ENCODE results near the gene MORF4L1. TPM values are rescaled to one million over a fixed set of nuclear protein-coding genes. Genes with fewer than 3 reads are reported as not detected.
"Not testable (repeated sequence)": the region's sequence is repeated elsewhere in the genome, so short reads cannot be mapped to it uniquely, and the experiment has no call there.

The MORF4L1 gene
- total RNA-seq, 1 experiment from 2014 or later: 142 TPM

DNA sequence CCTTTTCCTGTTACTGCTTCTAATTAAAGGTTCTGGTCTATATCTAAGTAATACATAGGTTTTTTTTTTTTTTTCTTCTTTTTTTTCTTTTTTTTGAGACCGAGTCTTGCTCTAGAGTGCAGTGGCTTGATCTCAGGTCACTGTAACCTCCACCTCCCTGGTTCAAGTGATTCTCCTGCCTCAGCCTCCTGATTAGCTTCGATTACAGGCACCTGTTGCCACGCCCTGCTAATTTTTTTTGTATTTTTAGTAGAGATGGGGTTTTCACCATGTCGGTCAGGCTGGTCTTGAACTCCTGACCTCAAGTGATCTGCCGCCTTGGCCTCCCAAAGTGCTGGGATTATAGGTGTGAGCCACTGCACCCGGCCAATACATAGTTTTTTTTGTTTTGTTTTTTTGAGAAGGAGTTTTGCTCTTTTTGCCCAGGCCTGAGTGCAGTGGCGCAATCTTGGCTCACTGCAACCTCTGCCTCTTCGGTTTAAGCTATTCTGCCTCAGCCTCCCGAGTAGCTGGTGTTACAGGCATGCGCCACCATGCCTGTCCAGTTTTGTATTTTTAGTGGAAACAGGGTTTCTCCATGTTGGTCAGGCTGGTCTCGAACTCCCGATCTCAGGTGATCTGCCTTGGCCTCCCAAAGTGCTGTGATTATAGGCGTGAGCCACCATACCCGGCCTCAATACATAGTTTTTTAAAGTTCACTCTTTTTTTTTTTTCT is 28.3 kb downstream of the MORF4L1 start:
- not testable (repeated sequence) for DNase-seq (ENCODE audit: low spot score)

GRCh38 chr15:78902281-78903032 is 29.8 kb downstream of the MORF4L1 start:
- DNase-seq (ENCODE audit: low spot score): not testable (repeated sequence)

DNA sequence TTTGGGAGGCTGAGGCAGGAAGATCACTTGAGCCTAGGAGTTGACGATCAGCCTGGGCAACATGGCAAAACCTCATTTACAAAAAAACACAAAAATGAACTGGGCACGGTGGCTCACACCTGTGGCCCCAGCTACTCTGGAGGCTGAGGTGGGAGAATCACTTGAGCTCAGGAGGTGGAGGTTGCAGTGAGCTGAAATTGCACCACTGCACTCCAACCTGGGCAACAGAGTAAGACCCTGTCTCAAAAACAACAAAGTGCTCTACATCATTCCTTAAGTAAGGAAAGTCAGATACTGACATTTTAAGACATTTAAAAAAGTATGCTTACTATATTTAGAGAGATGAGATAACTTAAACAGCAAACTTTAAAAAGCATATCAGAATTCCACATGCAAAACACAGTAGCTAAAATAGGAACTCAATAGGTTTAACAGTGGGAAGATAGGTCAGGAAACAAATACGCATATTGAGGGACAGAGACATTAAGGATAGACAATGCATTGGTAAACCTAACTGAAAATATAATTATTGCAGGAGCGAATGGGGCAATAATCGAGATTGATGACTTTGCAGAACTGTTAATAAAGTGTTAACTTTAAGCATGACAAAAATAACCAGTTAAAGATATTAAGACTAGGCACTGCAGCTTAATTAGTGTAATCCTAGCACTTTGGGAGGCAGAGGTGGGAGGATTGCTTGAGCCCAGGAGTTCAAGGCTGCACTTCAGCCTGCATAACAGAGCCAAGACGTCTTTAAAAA is 32.1 kb downstream of the MORF4L1 start:
- DNase-seq (ENCODE audit: low spot score): no peak

GRCh38 chr15:78906316-78906620 is 33.6 kb downstream of the MORF4L1 start:
- DNase-seq (ENCODE audit: low spot score): no peak

GRCh38 chr15:78907577-78907976 is 34.9 kb downstream of the MORF4L1 start:
- DNase-seq (ENCODE audit: low spot score): no peak

DNA sequence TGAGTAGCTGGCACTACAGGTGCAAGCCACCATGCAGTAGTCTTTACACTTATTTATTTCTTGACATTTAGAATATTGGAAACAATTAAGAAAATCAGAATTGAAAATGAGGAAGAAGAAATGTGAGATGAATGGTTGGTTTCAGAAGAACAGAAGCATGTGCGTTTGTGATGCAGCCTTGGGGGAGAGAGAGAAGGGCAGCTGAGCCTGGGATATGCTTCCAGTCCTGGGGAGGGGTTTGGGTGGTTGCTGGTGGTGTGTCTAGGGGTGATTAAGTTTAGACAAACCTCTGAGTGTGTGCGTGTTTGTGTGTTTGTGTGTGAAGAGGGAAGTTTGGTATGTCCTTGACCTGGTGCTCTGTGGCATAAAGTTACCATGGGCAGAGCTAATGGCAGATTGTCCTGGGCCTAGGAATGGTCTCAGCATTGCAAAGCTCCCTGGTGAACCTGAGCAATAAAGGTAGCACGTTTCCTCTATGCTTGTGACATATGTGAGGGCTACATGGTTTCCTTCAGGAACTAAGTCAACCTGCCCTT is 36.5 kb downstream of the MORF4L1 start:
- no peak for DNase-seq (ENCODE audit: low spot score)

DNA sequence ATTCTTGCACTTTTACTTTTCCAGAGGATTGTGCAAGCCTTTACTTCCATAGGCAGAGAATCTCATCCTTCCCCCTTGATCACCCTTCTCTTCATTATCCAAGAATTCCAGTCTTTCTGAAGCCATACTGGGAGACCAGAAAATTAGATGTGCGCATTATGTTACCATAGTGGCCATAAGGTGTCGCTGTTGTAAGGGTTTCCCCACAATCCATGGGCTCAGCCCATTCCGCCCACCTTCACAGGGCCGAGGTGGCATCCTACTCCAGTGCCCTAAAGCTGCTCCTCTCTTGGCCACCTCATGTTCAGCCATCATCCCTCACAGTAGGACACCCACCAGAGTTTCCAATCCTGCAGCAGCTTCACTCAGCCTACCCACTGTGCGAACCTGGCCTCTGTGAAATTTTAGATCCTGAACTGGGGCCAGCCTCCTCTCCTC is 37.1 kb downstream of the MORF4L1 start:
- peak; percentile 77 for DNase-seq (ENCODE audit: low spot score)

- no peak for DNase-seq (ENCODE audit: low spot score)
Observed at GRCh38 chr15:78910271-78910670, 37.6 kb downstream of the MORF4L1 start.

DNA sequence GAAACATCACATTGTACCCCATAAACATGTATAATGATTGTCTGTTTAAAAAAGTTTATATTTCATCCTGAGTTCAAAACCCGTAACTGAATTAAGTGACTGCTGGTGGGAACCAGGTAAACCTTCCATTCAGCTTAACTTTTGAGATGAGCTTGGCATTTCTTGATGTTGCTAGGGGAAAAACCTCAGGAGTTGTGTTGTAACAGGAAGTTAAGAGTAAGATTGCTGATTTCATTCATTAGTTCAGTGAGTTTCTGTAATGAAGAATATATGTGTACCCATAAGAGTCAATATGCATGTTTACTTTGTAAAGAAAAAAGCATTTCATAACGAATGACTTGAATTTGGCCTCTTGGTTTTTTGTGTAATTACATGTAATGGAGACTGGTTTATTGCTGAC is 39.6 kb downstream of the MORF4L1 start:
- DNase-seq (ENCODE audit: low spot score): no peak

DNA sequence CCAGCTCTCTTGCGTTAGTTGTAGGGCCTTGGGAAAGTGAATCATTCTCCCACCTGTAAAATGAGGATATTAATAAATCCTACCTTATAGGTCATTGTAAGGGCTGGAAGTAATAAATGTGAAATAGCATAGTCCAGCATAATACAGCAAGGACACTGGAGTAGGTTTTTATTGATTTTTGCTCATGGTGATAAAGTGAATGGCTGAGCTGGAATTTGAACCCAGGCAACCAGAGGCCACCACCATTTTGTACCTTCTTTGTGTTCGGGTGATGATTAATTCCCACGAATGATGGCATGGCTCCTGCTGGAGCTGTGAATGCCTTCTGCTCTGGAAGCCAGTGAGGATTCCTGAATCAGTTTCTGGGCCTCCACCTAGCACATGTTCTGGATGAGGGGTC is 40.3 kb downstream of the MORF4L1 start:
- no peak for DNase-seq (ENCODE audit: low spot score)

GRCh38 chr15:78914027-78914764 is 41.5 kb downstream of the MORF4L1 start:
- DNase-seq (ENCODE audit: low spot score): peak; percentile 70

DNA sequence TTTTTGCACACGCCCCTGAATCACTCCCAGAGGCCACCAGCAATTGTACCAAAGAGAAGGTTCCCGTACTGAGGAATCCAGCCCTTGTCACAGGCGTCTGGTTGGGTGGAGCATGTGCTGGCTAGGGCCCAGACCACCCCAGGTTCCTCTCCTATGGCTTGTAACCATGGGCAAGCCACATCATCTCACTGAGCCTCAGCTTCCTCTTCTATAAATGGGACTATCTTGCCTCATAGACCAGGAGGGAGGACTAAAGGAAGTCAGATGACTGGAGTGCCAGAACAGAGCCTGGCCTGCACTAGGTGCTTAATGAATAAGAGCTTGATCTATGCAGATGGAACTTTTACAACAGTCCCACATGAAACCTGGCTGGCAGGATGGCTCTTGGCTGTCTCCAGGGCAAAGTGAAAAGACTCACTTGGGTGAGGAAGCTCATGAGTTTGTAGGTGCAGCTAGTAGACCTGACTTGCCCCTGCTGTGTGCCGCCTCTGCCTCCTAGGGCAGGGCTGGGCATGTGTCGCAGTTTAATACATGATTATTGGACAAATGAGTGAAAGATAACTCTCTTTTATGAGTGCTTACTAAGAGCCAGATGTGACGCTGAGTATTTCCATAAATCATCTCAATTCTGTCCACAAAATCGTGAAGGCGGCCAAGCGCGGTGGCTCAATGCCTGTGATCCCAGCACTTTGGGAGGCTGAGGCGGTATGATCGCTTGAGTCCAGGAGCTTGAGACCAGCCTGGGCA is 42.8 kb downstream of the MORF4L1 start:
- no peak for DNase-seq (ENCODE audit: low spot score)

GRCh38 chr15:78916088-78916487 is 43.4 kb downstream of the MORF4L1 start:
- DNase-seq (ENCODE audit: low spot score): no peak

GRCh38 chr15:78917888-78918287 is 45.2 kb downstream of the MORF4L1 start:
- DNase-seq (ENCODE audit: low spot score): no peak

- no peak for DNase-seq (ENCODE audit: low spot score)
Observed at GRCh38 chr15:78921517-78921916, 48.8 kb downstream of the MORF4L1 start.

GRCh38 chr15:78921940-78922339 is 49.2 kb downstream of the MORF4L1 start:
- DNase-seq (ENCODE audit: low spot score): no peak

DNA sequence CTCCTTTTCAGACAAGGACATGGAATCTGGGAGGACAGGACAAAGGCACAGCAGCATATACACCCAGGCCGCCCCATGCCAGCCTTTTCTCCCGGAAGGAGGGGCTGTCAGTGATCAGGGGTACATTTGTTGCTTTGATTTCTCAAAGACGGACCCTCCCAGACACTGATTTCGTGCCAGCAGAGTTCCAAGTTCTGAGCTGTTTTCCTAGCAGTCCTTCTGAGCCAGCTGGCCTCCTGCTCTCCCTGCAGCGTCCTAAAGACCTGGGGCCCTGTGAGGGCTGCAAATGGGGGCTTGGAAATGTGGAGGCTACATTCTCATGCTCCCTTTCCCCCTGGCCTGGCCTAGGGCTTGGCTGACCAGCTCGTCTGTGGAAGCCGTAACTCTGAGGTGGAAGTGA is 49.8 kb downstream of the MORF4L1 start:
- no peak for DNase-seq (ENCODE audit: low spot score)

- no peak for DNase-seq (ENCODE audit: low spot score)
Observed at GRCh38 chr15:78923015-78923414, 50.3 kb downstream of the MORF4L1 start.

DNA sequence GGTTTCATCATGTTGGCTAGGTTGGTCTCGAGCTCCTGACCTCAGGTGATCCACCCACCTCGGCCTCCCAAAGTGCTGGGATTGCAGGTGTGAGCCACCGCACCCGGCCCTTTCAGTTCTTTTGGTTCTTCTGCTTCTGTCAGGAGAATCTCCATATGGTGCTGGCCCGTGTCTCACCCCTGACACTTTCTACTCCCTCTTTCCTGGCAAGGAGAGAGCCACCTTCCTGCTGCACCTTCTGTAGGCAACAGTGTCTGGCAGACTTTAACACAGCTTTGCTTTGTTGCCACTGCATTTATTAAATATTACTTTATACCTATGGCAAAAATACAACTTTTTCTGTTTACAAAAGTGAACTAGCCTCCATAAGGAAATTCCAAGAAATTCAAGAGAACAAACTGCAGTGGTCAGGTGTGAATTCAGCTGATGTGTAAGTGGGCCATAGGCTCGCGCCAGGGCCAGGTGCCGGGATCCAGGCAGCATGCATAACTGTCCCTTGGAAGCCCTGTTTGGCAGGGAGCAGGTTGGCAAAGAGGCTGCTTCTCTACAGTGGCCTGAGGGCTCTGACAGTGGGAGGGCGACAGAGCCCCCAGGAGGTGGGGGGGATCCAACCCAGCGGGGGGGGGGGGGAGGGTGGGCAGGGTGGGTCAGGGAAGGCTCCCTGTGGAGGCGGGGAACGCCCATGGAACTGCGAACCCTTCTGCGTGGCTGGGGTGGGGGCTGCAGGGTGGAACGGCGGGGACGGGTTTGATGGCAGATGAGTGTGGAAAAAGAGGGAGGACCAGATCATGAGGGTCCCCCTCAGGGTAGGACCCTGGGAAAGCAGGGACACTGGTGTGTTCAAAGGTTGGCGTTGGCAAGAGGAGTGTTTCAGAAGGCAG is 51.0 kb downstream of the MORF4L1 start:
- DNase-seq (ENCODE audit: low spot score): no peak

All from HT-29 (cell line).